Stimulated activated CD4-positive, alpha-beta T cell treated with anti-CD3 and anti-CD28 coated beads, Interleukin-1b, Interleukin-23, amount 100 ng/mL, for 24 hours (primary cell): Measurements from ENCODE around the gene PSMC3.

Experiments used
- DNase-seq, 4 experiments: peaks; one replicate each; pipeline ENCODE4 v3.0.0-alpha.2; 2020; ENCODE audit warnings: low read depth in 4 of 4, low spot score in 1 of 4

PSMC3 gene

GRCh38 chr11:47413908-47414684 is 12.1 kb downstream of the PSMC3 start:
- no peak for DNase-seq

DNA sequence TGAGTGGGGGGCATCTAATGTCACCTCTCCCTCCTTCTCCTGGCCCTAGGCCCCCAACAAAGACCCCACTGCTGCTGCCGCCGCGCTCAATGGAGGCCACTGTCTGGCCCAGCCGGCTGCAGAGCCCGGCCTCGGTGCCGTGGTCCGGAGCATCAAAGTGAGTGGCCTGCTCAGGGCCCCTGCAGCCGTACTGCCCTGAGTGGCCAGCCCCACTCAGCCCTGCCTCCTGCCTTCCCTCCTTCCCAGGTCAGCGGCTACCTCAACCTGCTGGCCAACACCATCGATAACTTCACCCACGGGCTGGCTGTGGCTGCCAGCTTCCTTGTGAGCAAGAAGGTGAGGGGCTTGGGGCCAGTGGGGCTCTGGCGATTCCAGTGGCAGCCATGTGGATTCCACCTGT is 12.9 kb downstream of the PSMC3 start:
- DNase-seq, result no peak

DNA sequence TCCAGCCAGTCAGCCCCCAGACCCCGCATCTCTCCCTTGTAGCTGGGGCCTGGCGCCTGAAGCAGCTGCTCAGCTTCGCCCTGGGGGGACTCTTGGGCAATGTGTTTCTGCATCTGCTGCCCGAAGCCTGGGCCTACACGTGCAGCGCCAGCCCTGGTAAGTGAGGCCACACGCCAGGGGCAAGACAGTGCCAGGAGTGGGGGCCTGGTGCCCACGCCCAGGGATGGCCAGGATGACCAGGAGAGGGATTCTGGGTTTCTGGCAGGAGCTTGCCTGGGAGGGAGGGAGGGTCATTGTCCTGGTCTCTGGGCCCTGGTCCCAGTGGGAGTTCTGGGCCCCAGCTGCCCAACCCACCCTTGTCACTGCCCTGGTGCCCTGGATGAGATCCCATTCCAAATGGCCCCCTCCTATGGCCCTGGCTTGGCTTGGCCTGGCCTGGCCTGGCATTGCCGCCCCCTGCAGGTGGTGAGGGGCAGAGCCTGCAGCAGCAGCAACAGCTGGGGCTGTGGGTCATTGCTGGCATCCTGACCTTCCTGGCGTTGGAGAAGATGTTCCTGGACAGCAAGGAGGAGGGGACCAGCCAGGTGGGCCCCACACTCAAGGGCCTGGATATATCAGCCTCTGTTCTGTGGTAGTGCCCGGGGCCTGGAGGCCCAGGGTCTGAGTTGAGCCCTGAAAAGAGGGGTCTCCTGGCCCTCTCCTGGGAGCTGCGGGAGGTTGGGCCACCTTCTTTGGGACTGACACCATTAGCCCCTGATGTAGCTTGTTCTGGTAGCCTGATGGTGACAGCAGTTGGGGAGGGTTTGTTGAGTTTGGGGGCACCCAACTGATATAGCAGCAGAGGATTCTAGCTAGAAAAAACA is 14.1 kb downstream of the PSMC3 start:
- no peak for DNase-seq

DNA sequence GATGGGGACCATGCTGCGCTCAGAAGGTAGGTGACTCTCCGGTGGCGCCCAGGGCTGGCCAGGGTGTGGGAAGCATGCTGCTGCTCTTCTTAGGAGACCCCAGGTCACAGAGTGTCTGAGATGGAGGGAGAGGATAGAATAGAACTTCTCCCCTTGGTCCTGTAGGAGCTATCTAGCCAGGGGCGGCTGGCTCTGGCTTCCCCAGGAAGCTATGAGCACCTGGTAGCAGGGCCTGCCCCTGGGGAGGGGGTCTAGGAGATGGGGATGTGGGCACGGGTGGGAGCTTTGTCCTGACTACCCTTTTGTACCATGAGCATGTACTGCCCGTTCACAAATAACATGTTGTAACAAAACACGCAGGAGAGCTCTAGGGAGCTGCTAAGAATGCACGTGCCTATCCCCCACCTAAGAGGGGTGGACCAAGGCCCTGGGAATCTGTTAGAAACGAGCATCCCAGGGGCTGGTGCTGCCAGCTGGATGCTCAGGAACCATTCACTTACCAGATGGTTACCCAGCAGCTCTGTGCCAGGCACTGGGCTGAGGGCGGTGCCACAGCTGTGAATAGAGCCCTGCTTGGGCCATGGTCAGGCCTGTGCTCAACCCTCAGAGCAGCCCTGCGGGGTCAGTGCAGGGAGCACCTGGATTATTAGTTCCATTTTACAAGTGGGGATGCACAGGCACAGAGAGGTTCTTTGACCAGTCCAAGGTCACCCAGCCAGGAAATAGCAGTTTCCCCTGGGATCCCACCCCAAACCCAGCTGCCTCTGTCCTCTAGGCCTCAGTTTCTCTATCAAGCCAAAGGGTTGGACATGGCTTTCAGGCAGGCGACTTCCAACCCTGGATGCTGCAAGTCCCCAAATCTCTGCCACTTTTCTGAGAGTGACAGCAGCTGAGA is 15.6 kb downstream of the PSMC3 start:
- no peak for DNase-seq

- no peak for DNase-seq
Observed at GRCh38 chr11:47409440-47410369, 16.5 kb downstream of the PSMC3 start.

GRCh38 chr11:47408598-47409439 is 17.4 kb downstream of the PSMC3 start:
- DNase-seq, result no peak

DNA sequence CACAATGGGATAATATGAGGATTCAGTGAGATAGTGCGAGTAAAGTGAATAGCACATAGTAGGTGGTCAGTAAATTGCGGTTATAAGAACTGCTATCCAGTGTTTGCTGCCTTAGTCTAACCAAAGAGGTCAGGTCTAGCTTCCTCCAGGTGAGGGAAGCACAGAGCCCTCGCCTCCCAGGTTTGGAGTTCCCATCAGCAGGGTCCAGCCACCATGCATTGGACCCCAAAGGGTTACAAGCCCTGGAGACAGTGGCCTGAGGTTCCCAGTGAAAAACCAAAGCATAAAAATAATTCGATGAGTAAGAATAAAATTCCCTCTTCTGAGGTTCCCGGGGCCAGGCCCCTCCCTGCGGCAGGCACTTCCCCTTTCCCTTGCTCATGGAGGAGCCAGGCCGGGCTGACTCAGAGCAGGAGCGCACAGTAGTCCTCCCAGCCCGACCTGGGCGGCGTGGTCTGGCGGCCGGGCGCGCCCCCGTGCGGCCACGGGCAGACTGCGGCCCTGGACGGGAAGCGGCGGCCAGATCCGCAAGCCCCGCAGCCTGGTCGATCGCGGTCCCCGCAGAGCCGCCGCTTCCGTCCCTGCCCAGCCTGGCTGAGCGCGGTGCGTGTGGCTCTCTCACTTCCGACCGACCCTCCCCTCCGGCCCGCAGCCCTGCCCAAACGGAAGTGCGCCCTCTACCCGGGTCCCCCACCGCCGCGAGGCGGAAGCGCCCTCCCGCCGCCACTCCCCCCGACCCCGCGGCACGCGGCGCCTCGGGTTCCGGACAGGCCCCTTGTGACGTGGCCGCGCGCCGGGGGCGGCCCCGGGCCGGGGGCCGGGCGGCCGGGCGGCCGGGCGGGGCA is 18.3 kb downstream of the PSMC3 start, which contains the start of gene SLC39A13:
Gene SLC39A13, plus strand, starts transcription at position 845 of the 845 bp plus-strand sequence. CDS start 1,505 bp downstream, outside the sequence.
- peak; percentile 82 to 90 (median 86) for DNase-seq

DNA sequence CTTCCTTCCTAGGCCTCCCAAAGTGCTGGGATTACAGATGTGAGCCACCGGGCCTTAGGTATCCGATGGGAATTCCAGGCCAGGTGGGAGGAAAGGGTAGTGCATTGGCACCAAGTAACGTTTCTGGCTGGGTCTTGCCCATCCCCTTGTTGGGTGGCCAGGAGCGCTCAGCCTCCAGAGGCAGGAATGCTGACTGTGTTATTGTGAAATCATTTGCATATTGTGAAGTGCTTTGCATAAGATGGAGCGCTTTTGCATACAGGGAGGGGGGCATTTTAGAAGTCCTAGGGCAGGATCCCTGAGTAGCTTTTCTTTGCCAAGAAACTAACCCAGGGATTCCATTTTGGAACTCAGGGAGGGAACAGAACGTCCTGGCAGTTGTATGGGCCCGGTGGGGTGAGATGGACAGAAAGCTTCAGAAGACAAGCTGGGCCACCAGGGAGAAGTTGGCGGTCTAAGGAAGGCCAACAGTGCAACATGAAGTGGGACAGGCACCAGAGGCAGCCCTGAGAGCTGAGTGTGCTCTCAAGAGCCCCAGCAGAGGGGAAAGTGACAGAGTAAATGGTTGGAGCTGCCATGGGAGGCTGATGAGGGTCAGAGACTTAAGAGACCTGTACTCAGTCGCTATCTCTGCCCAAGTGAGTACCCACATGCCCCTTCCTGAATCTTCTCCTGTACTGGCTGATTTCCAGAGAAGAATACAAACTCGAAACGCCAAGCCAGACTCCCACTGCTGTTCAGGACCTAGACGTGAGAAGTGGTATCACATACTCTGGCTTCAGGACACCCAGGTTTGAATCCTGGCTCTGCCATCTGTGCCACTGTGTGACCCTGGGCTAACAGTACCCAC is 19.1 kb downstream of the PSMC3 start:
- DNase-seq, result no peak

DNA sequence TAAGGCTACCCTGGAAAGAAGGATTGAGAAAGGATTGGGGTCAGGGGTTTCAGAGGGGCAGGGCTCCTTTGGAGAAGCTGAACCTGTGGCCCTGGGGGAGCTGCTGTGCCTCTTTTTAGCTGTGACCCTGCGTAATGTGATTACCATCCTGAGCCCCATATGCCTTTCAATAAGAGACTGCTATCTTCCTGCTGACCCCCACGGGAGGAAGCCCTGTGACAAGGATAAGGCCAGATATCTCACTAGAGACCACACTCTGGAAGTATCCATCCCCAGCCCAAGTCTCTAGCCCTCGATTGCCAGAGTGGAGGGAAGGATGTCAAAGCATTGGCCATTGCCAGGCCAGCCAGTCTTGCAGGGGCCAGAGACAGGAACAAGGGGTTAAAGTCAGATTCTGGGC is 22.7 kb downstream of the PSMC3 start:
- DNase-seq, result no peak

DNA sequence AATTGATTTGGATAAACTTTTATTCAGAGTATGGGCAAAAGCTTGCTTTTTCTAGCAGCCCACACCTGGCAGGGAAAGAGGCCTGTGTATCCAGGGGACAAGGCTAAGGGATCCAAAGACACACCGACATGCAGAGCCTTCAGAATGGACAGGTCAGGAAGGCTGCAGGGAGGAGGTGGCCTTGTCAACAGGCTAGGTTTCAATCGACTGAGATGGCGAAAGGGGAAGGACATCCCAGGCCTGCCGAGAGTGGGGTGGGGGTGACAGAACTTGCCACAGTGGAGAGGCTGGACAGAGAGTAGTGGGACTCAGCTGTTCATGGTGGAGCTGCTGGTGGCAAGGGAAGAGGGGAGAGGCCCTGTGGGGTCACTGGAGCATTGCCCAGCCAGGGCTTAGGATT is 23.1 kb downstream of the PSMC3 start:
- DNase-seq, result no peak

GRCh38 chr11:47400768-47401279 is 25.4 kb downstream of the PSMC3 start:
- DNase-seq, result no peak

DNA sequence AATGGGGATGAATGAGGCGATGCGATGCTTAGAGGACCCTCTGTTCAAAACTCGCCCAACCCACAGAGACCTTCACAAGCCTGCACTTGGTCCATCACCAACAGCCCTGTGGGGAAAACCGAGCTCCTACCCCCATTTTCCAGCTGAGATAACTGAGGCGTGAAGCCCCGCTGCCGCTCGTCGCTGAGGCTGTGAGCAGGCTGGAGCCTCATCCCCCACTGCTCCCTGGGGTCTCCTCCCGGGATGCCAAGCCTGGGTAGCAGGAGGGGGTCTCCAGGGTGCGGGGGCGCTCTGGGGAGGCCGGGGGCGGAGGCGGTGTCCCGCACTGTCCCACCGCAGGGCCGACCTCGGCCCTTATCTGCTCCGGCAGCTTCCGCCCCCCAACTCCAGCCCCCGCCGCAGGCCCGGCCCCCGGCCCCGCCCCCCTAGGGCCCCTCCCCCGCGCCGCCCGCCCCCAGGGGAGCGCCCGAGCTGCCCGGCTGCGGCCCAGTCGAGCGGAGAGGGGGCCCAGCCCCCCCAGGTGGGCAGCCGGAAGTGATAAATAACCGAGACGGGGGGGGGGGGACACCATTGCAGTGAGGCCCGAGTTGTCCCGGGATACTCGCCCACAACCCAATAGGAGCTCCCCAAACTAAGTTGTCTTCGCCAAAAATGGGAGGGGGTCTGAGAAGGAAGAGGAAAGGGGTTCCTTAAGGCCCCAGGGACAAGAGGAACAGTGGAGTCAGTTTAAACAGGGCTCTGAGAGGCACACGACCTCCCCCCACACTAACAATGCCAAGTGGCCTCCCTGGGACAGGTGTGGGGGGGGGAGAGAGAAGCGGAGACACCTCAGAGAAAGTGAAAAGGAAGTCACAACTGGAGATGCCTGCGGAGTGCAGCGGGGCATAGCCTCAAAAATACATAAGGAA is 26.1 kb downstream of the PSMC3 start:
- no peak for DNase-seq

GRCh38 chr11:47398551-47398950 is 27.7 kb downstream of the PSMC3 start:
- DNase-seq, result no peak

- DNase-seq, result no peak
Observed at GRCh38 chr11:47398011-47398410, 28.2 kb downstream of the PSMC3 start.

GRCh38 chr11:47396049-47396320 is 30.3 kb downstream of the PSMC3 start:
- no peak for DNase-seq
